Middle frontal gyrus (tissue), 1 donor: ENCODE data around the gene PARVA.
A peak's percentile ranks its signal among the peaks of the same experiment; 100 is the strongest.
"Not testable (repeated sequence)": the region's sequence is repeated elsewhere in the genome, so short reads cannot be mapped to it uniquely, and the experiment has no call there.

Source experiments
- DNase-seq: peaks from one replicate; pipeline ENCODE4 v3.0.0-alpha.2; 2015; ENCODE audit warnings: low spot score; ENCODE audit errors: extremely low spot score

The PARVA gene

GRCh38 chr11:12377106-12377823, at the start of gene PARVA:
TSS of gene PARVA (plus strand) at chr11:12377571. CDS start at chr11:12377648, 77 bp downstream.
- DNase-seq = no peak

DNA sequence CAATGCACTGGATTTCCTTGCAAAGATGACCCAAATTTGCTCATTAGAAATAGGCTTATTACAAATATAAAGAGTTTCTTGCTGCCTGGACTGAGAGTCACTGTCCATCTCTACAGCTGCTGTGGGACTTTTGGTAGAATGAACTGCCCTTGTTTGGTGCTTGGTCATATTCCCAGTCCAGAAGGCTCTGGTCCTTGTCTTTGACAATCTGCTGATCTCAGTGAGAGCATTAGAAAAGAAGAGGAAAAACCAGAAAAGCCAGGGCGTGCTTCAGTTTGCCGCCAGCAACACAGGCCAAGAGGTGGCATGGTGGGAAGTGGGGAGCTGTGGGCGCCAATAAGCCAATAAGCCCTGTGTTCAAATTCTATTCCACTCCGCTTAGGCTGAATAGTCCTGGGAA, 48.2 kb upstream of the PARVA start:
- peak; percentile 44 for DNase-seq

- no peak for DNase-seq
Measured at GRCh38 chr11:12329797-12330196, 47.6 kb upstream of the PARVA start.

GRCh38 chr11:12330485-12331231, 46.7 kb upstream of the PARVA start:
- peak; percentile 70 for DNase-seq

GRCh38 chr11:12331239-12331874, 46.0 kb upstream of the PARVA start:
- DNase-seq = peak; percentile 87

DNA sequence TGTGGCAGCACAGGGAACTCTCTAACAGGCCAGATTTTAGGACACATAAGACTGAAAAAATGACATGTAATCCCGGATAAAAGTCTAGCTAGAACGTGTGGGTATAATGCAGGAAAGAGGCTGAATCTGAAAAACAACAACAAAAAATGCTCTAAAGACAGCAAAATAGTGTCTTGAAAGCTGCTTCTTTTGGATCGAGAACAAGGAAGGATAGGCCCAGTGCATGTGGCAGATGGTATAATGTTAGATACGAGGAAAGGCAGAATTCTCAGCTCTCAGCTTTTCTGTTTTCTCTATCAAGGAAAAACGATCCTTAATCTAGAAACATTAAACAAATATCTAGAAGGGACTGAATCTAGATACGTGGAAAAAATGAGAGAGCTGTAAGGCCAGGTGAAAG, 33.8 kb upstream of the PARVA start:
- DNase-seq = no peak

DNA sequence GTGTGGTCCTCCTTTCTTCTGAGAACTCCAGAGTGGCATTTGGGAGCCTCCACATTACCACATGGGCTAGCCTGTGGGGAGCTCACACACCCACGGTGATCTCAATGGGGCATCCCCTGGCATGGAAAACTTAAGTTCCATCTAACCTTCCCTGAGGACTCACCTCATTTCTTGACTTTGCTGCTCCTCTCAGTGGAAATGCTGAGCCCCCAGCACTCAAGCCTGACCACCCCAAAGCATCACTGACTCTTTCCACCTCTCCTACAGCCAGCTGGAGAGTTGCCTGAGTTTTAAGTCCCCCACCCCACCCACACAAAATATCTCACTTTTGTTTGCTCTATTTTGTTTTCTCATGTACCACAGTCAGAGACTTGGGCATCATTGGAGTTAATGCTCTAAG, 23.8 kb upstream of the PARVA start:
- DNase-seq = no peak

DNA sequence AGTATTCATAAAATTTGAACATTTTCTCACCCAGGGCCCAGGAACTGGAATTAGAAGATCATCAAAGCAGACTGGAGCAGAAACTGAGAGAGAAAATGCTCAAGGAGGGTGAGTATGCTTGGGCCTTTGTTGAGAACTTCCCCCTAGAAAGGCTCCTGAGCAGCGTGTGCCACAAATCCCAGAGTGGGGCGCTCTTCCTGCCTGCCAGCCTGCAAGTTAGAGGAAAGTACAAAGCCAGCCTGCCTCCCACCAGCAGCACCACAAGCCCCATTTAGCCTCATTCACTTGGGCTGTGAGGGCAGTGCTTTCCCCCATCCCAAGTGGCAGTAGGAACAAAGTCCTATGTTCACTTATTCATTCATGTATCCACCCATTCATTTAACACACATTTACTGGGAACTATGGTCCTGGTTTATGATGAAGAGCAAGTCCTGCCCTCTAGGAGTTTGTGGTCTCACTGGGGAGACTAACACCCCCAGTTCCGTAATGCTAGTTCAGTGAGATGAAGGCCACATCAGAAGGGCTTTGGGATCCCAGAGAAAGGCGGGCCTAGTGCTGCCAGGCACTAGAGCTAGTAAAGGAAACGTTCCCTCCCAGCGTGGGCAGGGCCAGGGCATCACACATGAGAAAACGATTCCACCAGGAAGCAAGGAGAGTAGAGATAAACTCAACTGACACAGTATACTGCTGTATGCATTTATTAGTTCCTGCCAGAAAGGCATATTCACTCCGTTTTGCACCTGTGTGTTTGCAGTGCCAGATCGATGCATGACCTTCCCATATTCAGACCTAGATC, 22.4 kb upstream of the PARVA start:
- no peak for DNase-seq

DNA sequence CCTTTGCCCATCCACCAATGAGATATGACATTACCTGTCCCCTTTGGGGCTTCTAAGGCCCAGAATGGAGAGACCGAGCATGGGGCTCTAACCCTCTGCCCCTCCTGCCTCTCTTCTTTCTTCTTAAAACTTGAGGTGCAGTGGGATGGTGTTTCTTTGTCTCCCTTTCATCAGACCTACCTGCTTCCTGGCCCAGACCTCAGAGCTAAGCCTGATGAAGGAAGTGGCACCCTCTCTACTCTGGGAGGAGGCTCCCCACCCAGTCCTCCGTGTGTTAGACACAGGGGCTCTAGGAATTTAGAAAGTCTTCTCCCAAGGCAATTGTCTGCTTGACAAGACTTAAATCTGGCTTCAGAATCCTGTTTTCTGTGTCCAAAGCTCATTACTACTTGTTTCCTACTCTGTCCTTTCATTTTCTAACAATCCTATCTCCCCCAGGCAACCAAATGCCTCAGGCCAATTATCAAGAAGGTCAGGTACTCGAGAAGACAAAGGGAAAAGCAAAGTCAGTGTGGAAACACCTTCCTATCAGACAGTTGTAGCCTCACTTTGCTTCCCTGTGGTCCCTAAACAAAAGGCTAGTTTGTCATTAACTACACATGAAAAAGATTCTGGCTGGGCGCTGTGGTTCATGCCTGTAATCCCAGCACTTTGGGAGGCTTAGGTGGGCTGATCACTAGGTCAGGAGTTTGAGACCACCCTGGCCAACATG, 20.3 kb upstream of the PARVA start:
- DNase-seq = no peak

GRCh38 chr11:12357697-12358096, 19.7 kb upstream of the PARVA start:
- not testable (repeated sequence) for DNase-seq

DNA sequence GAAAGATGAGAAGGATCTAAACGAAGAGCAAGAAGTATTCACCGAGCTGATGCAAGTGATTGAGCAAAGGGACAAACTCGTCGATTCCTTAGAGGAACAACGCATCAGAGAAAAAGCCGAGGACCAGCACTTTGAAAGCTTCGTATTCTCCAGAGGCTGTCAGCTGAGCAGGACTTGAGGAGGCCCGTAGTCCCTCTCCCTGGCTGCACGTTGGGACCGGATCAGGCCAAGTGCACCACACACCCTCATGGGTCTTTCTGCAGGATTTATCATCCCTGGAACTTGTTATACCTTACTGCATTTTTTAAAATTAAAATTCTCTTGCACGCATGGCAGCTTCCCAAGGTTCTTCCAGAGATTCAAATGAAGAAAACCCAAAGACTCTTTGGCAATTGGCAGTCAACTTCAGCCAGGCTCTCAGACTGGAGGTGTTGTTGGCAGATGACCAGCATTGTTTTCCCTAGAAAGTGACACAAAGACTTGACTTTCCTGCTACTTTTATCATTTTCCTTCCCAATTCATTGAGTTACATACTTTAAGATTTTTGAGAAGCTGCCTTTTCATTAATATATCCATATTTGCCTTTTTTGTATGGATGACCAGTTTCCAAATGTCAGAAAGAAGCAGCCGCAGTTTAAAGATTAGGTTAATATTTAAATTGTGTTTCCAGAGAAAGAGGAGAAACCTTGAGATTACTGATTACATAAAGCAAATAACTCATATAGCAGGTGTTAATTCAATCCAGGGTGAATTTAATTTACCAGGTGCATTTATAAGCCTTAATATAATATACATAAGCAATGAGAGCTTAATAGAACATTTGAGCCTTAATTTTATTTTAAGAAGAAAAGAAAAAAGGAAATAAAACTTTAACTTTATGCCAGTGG, 18.8 kb upstream of the PARVA start:
- DNase-seq = no peak

DNA sequence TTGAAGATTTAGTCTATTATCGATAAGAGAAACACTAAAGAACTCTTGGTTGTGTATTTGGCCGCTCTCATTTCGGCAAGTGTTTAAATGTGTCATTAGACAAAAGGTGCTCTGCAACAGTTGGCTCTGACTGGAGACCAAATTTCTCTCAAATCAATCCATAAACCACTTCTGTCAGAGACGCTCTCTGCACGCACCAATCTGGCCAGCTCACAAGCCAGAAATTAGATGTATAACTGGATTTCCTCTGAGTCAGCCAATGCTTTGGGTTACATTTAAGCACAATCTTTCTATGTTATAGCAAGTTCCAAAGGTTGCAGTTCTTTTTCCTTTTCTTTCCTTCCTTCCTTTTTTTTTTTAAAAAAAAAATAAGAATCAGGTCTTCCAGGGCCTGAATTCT, 17.6 kb upstream of the PARVA start:
- no peak for DNase-seq

- no peak for DNase-seq
Measured at GRCh38 chr11:12361682-12362081, 15.7 kb upstream of the PARVA start.

GRCh38 chr11:12362857-12363256, 14.5 kb upstream of the PARVA start:
- DNase-seq = no peak

- no peak for DNase-seq
Measured at GRCh38 chr11:12363373-12363772, 14.0 kb upstream of the PARVA start.

- not testable (repeated sequence) for DNase-seq
Measured at GRCh38 chr11:12365965-12366575, 11.3 kb upstream of the PARVA start.

DNA sequence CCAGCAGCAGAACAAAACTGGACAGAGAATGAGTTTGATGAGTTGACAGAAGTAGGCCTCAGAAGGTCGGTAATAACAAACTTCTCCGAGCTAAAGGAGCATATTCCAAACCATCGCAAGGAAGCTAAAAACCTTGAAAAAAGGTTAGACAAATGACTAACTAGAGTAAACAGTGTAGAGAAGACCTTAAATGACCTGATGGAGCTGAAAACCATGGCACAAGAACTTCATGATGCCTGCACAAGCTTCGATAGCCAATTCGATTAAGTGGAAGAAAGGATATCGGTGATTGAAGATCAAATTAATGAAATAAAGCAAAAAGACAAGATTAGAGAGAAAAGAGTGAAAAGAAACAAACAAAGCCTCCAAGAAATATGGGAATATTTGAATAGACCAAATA, 10.3 kb upstream of the PARVA start:
- not testable (repeated sequence) for DNase-seq

DNA sequence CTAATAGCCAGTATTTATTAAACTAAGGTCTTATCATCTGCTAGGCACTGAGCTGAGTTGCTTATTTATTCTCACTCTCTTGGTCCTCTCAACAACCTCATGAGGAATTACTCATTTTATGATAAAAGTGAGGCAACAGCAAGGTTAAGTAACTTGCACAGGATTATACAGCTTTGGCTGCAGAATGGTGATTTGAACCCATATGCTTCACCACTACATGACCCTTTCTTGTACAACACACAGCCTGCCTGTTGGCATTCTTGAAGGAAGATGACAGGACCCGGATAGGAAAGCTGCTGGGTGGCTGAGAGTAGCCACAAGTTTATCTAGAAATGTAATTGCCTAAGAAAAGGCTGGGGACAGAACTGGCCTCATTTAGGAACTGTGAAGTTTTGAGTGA, 5.3 kb upstream of the PARVA start:
- no peak for DNase-seq

GRCh38 chr11:12375720-12376119, 1.7 kb upstream of the PARVA start:
- no peak for DNase-seq
